ENCODE data around the gene TTBK2.

Gene TTBK2

GRCh38 chr15:42937143-42937542, 16.6 kb upstream of the TTBK2 start:
- no peak for TF ChIP-seq CTCF (IDR thresholded peaks at IDR 0.05)
- TF ChIP-seq ZFX (IDR thresholded peaks at IDR 0.05; ENCODE audit: borderline replicate concordance) = no peak
- no peak overlapping the region for H3K27ac ChIP-seq

GRCh38 chr15:42933886-42934667, 13.5 kb upstream of the TTBK2 start:
- H3K27ac ChIP-seq = no peak overlapping the region
- TF ChIP-seq ZFX (IDR thresholded peaks at IDR 0.05; ENCODE audit: borderline replicate concordance) (no peak), CTCF (IDR thresholded peaks at IDR 0.05) (no peak)

- no peak overlapping the region for H3K27ac ChIP-seq
- TF ChIP-seq CTCF (IDR thresholded peaks at IDR 0.05) = no peak
- no peak for TF ChIP-seq ZFX (IDR thresholded peaks at IDR 0.05; ENCODE audit: borderline replicate concordance)
These were observed 12.4 kb upstream of the TTBK2 start for GRCh38 chr15:42932833-42933515.

- TF ChIP-seq ZFX (IDR thresholded peaks at IDR 0.05; ENCODE audit: borderline replicate concordance) = no peak
- TF ChIP-seq CTCF (IDR thresholded peaks at IDR 0.05) = no peak
- no peak overlapping the region for H3K27ac ChIP-seq
These were observed 11.3 kb upstream of the TTBK2 start for GRCh38 chr15:42931702-42932486.

GRCh38 chr15:42929306-42929848, 8.8 kb upstream of the TTBK2 start:
- no peak for TF ChIP-seq ZFX (IDR thresholded peaks at IDR 0.05; ENCODE audit: borderline replicate concordance)
- H3K27ac ChIP-seq = no peak overlapping the region

GRCh38 chr15:42921342-42921731, 759 bp upstream of the TTBK2 start:
- TF ChIP-seq ZFX (IDR thresholded peaks at IDR 0.05; ENCODE audit: borderline replicate concordance) (no peak), CTCF (IDR thresholded peaks at IDR 0.05) (no peak)
- peak overlapping the region; percentile 39 for H3K27ac ChIP-seq

GRCh38 chr15:42919799-42920518, 619 bp downstream of the TTBK2 start:
- H3K27ac ChIP-seq = peak overlapping the region; percentile 25; the same call in 1 of the 2 replicates
- TF ChIP-seq ZFX (IDR thresholded peaks at IDR 0.05; ENCODE audit: borderline replicate concordance) (no peak), CTCF (IDR thresholded peaks at IDR 0.05) (no peak)

Measured in 22Rv1 (cell line).